Esophagus muscularis mucosa (tissue), 3 donors: ENCODE results near the gene RNF180.

Experiments
- CTCF ChIP-seq, 3 experiments: fragments of 200-600 bp in 2 of 3; fragments of 450-650 bp in 1 of 3; sonication (generic) in 2 of 3; IDR thresholded peaks; one replicate each; pipeline ENCODE4 v1.5.1; 2017 to 2019; ENCODE audit warnings: antibody characterized with exemption in 3 of 3, mild to moderate bottlenecking in 2 of 3, moderate library complexity in 1 of 3
- POLR2AphosphoS5 ChIP-seq, 2 donors: sonication (generic); formaldehyde crosslinking; IDR thresholded peaks; one replicate each; pipeline ENCODE4 v1.6.1; 2017; ENCODE audit warnings: antibody characterized with exemption in 2 of 2

- TF ChIP-seq CTCF (IDR thresholded peaks at IDR 0.05) (no peak), POLR2AphosphoS5 (IDR thresholded peaks at IDR 0.05) (no peak)
Observed at GRCh38 chr5:64160201-64160600, 5.4 kb upstream of the RNF180 start.
